GM18858 (cell line): ENCODE data around the gene VIPR2.
"Not testable (repeated sequence)": the region's sequence is repeated elsewhere in the genome, so short reads cannot be mapped to it uniquely, and the experiment has no call there.

Experiments
- ATAC-seq: cut with Tn5 transposase; IDR thresholded peaks from one replicate; pipeline ENCODE4 v1.9.1; 2021; ENCODE audit not compliant: unreplicated experiment

VIPR2 gene

GRCh38 chr7:159094023-159094740 lies 50.5 kb downstream of the VIPR2 start:
- ATAC-seq, result no peak

GRCh38 chr7:159093351-159093971 lies 51.2 kb downstream of the VIPR2 start:
- no peak for ATAC-seq

- ATAC-seq, result no peak
These were observed 52.0 kb downstream of the VIPR2 start for GRCh38 chr7:159092701-159093121.

DNA sequence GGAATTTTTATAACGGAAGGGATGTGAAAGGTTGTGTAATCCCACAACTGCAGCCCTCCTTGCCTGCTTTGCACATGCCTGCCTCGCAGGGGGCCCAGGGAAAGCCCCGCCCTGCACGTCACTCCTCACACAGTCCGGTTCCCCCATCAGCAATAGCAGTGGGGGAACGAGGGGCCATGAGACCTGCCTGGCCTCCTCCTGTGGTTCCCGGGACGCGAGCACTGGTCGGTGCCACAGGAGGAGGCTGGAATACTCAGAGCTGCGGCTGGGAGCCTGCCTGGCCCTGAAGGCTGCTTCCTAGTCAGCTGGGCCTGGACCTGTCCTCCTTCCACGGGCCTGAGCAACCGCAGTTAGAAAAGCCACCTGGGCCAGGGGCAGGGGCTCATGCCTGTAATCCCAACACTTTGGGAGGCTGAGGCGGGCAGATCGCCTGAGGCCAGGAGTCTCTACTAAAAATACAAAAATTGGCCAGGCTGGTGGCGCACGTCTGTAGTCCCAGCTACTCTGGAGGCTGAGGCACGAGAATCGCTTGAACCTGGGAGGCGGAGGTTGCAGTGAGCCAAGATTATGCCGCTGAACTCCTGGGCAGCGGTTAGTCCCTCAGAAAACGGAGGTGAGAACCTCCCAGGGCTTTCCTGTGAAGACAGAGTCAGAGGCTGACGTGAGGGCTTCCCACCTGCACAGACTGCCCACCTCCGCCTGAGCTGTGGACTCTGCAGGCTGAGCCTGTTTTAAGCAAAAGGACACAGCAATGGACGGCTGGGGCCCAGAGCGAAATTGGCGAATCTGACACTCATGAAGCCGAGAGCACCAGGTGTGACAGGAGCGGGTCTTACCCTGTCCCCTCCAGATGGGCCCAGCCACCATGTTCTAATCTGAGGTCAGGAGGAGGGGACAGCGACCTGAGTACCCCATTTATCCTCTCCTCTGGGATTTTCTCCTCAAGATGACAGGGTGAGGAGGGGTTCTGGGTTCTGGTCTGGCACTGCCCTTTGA lies 52.9 kb downstream of the VIPR2 start:
- no peak for ATAC-seq

DNA sequence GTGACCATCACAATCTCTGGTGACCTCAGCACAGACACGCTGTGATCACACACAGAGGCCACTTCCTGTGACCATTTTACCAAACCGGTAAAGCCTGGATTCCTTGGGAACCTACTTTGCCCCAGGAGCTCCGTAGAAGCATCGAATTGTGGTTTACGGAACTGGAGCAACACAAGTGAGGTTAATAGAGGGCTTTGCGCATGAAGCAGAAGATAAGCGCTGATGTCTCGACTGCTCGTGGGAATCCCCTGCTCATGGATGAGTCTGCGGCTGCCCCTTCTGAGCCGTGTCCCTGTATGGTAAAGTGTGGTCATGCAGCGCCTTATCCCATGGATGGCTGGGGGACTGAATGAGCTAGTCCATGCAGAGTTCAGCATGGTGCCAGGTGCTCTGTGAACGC lies 53.6 kb downstream of the VIPR2 start:
- ATAC-seq, result no peak

DNA sequence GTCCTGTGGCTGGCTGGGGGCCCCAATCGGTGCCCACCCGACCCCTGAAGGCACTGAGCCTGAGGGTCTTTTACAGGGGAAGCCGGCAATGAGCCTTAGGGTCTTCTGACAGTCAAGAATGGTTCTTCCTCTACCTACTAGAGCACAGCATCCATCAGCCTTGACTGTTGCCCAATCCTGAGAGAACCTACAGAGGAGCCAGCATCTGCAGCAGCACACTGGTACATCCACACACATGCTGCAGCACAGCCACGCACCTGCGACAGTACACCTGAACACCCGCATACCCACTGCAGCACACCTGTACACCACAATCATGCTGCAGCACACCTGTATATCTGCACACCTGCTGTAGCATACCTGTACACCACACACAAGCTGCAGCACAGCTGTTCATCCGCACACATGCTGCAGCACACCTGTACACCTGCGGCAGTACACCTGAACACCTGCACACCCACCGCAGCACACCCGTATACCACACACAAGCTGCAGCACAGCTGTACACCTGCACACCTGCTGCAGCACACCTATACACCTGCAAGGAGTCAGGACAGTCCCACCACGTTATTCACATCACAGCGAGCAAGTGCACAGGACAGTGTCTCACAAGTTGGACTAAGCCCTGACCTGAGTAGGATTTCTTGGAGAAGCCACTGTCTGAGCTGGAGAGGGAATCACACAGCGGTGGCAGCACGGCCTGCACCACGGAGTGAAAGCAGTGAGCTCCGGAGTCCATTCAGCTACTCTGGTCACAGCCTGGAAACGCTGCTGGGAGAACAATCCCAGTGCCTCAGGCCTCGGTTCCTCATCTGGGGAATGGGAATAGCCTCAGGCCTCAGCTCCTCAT lies 56.4 kb downstream of the VIPR2 start:
- ATAC-seq, result no peak

DNA sequence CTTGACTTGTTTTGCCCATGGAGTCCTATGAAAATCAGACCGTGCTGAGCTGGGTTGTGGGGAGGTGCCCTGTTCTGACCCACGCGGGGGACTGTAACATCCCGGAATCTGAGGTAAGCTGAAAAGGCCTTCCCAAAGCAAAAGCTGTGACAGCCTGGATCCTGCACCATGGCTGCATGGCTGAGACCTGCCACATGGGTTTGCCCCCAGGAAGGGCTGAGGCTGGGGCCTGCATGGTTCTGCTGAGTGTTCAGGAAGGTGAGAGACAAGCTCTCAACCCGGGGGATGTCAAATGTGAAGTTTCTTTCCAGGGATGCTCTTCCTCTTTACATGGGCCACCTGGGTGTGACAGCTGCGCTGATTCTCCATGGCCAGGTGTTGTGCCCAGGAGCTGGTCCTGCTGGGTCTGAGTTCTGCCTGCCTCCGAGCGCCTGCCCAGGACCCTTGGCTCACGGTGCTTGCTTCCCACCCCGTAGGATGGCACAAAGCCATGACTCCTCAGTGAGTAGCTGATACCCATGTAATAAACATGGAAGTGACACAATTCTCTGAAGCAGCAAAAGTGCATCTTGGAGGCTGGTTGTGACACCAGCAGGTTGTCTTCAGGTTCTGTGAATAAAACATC lies 58.3 kb downstream of the VIPR2 start:
- no peak for ATAC-seq

GRCh38 chr7:159084069-159084801 lies 60.4 kb downstream of the VIPR2 start:
- no peak for ATAC-seq

DNA sequence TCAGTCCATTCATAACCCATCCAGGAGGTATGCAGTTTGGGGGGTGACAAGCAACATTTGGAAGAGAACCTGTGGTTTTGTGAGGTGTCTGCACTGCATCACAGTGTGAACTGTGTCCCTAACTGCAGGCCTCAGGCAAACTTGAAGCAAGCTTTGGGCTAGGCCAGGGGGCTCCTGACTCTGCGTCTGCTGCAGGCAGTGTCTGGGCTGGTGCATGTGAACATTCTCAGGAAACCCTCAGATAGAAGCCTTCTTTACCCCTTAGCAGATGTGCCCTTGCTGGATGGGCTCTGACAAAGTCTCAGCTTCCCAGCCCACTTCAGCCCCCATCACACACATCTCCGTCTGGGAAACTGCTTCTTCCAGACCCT lies 61.0 kb downstream of the VIPR2 start:
- no peak for ATAC-seq

- no peak for ATAC-seq
These were observed 61.5 kb downstream of the VIPR2 start for GRCh38 chr7:159083001-159083697.

DNA sequence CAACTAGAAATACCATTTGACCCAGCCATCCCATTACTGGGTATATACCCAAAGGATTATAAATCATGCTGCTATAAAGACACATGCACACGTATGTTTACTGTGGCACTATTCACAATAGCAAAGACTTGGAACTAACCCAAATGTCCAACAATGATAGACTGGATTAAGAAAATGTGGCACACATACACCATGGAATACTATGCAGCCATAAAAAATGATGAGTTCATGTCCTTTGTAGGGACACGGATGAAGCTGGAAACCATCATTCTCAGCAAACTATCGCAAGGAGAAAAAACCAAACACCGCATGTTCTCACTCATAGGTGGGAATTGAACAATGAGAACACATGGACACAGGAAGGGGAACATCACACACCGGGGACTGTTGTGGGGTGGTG lies 62.6 kb downstream of the VIPR2 start:
- ATAC-seq, result not testable (repeated sequence)

- no peak for ATAC-seq
These were observed 65.8 kb downstream of the VIPR2 start for GRCh38 chr7:159078911-159079270.

GRCh38 chr7:159078193-159078910 lies 66.3 kb downstream of the VIPR2 start:
- ATAC-seq, result no peak

DNA sequence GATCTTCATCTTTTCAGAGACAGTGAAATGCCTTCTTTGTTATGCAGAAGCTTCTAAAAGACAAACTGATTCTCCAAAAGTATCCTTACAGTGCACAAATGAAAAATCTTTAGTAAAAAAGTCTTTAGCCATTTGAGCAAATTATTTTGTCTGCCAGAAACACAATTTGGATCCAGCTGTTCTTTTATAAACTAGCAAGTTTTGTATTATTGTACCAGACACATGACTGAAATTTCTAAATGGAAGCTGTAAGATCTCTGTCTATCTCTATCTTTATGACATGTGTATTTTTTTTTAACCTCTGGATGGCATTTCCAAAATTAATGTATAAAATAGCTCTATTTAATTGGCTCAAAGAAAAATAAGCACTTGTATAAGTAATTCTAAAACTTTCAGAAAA lies 68.3 kb downstream of the VIPR2 start:
- no peak for ATAC-seq

DNA sequence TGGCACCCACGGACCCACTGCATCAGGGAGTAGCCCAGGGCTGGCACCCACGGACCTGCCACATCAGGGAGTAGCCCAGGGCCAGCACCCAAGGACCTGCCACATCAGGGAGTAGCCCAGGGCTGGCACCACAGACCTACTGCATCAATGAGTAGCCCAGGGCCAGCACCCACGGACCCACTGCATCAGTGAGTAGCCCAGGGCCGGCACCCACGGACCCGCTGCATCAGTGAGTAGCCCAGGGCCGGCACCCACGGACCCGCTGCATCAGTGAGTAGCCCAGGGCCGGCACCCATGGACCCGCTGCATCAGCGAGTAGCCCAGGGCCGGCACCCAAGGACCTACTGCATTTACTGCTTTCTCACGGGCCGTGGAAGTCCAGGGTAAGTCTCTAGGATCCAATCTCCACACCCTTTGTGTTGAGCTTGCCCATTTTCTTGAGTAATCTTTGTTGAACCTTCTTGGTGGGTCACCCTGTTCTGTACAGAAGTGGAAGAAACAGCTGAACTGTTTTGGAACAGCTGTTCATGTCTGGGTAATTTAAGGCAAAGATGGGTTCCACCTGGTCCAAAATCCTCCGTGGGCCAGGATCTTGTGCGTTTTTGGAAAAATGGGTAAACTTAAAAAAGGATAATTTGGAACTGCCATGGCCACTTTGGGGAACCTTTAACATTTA lies 69.0 kb downstream of the VIPR2 start:
- no peak for ATAC-seq

- ATAC-seq, result no peak
These were observed 73.4 kb downstream of the VIPR2 start for GRCh38 chr7:159071260-159071659.

- no peak for ATAC-seq
These were observed 74.1 kb downstream of the VIPR2 start for GRCh38 chr7:159070431-159071148.
